HG02938 (cell line): Measurements from ENCODE around the gene TSPYL4.
"Not testable (repeated sequence)": the region's sequence is repeated elsewhere in the genome, so short reads cannot be mapped to it uniquely, and the experiment has no call there.

ENCODE experiments used
- ATAC-seq: cut with Tn5 transposase; IDR thresholded peaks from one replicate; pipeline ENCODE4 v1.9.1; 2021; ENCODE audit warnings: mild to moderate bottlenecking, moderate library complexity; ENCODE audit not compliant: unreplicated experiment

The TSPYL4 gene

GRCh38 chr6:116253505-116254296, at the start of gene TSPYL4:
Gene TSPYL4 (minus strand): TSS chr6:116254075. CDS start chr6:116254008, 67 bp downstream.
- ATAC-seq: peak; percentile 99

- no peak for ATAC-seq
Observed at GRCh38 chr6:116301104-116301503, 47.2 kb upstream of the TSPYL4 start.

- ATAC-seq: no peak
Observed at GRCh38 chr6:116300566-116300965, 46.7 kb upstream of the TSPYL4 start.

GRCh38 chr6:116298973-116299372, 45.1 kb upstream of the TSPYL4 start:
- ATAC-seq: peak; percentile 59

GRCh38 chr6:116298273-116298672, 44.4 kb upstream of the TSPYL4 start:
- no peak for ATAC-seq

GRCh38 chr6:116292553-116292952, 38.7 kb upstream of the TSPYL4 start:
- ATAC-seq: no peak

- ATAC-seq: no peak
Observed at GRCh38 chr6:116291701-116292396, 38.0 kb upstream of the TSPYL4 start.

GRCh38 chr6:116290799-116291198, 36.9 kb upstream of the TSPYL4 start:
- ATAC-seq: no peak

GRCh38 chr6:116289876-116290275, 36.0 kb upstream of the TSPYL4 start:
- no peak for ATAC-seq

GRCh38 chr6:116287689-116288282, 33.9 kb upstream of the TSPYL4 start:
- peak; percentile 73 for ATAC-seq

- ATAC-seq: no peak
Observed at GRCh38 chr6:116286773-116287358, 33.0 kb upstream of the TSPYL4 start.

- not testable (repeated sequence) for ATAC-seq
Observed at GRCh38 chr6:116284984-116285383, 31.1 kb upstream of the TSPYL4 start.

GRCh38 chr6:116283191-116283590, 29.3 kb upstream of the TSPYL4 start:
- no peak for ATAC-seq

GRCh38 chr6:116282698-116283097, 28.8 kb upstream of the TSPYL4 start:
- ATAC-seq: no peak

GRCh38 chr6:116280933-116281316, 27.1 kb upstream of the TSPYL4 start:
- ATAC-seq: no peak

- no peak for ATAC-seq
Observed at GRCh38 chr6:116280161-116280932, 26.5 kb upstream of the TSPYL4 start.

GRCh38 chr6:116279232-116280160, 25.6 kb upstream of the TSPYL4 start, which contains the start of gene TSPYL1:
Gene TSPYL1 (minus strand): TSS chr6:116279930. CDS start chr6:116279830, 100 bp downstream.
- peak; percentile 93 for ATAC-seq

GRCh38 chr6:116278854-116279231, 25.0 kb upstream of the TSPYL4 start:
- ATAC-seq: no peak

GRCh38 chr6:116278481-116278829, 24.6 kb upstream of the TSPYL4 start:
- ATAC-seq: no peak

- ATAC-seq: no peak
Observed at GRCh38 chr6:116277124-116277523, 23.2 kb upstream of the TSPYL4 start.
